ENCODE measurements around the gene DGCR8.

DNA sequence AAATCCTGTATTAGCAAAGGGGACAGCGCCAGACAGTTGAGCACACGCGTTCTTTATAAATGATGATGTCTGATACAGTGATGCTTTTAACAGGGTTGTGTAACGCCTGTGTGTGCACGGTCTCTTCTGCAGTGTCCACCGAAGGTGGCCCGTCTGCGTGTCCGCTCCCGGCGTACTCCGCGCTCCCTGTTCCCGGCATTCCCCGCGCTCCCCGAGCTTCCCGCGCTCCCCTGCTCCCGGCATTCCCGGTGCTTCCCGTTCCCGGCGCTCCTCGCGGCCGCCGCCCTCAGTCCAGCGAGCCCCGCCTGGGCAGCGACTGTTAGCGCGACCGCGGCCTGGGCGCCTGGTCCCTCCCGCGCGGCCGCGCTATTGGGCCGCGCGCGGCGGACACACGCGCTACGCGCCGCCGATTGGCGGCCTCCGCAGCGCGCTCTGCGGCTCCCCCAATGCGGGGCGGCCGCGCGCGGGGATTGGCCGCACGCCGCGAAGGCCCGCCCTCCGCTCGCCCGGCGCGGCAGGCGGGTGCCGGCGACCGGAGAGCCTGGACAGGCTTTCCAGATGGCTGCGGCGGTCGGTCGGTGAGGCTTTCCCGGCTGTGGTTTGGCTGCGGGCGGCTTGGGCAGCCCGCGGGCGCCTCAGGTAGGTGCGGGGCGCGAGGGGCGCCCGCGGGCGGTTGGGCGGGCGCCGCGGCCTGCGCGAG, at the start of gene DGCR8:
- TF ChIP-seq, protein P1, sequence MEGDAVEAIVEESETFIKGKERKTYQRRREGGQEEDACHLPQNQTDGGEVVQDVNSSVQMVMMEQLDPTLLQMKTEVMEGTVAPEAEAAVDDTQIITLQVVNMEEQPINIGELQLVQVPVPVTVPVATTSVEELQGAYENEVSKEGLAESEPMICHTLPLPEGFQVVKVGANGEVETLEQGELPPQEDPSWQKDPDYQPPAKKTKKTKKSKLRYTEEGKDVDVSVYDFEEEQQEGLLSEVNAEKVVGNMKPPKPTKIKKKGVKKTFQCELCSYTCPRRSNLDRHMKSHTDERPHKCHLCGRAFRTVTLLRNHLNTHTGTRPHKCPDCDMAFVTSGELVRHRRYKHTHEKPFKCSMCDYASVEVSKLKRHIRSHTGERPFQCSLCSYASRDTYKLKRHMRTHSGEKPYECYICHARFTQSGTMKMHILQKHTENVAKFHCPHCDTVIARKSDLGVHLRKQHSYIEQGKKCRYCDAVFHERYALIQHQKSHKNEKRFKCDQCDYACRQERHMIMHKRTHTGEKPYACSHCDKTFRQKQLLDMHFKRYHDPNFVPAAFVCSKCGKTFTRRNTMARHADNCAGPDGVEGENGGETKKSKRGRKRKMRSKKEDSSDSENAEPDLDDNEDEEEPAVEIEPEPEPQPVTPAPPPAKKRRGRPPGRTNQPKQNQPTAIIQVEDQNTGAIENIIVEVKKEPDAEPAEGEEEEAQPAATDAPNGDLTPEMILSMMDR (IDR thresholded peaks at IDR 0.05; ENCODE audit: insufficient read depth, low read depth, low read length) = no peak
- no peak for TF ChIP-seq EZH2 (IDR thresholded peaks at IDR 0.05; ENCODE audit: insufficient read depth, low read length)

Data from astrocyte (in vitro differentiated cells and primary cell).